GM12878 (cell line): Measurements from ENCODE around the gene RMC1.

Experiments
- PBX3 ChIP-seq: IDR thresholded peaks from 2 replicates; pipeline ENCODE4 v1.6.1; 2011; ENCODE audit warnings: mild to moderate bottlenecking, low read depth, low read length, moderate library complexity; ENCODE audit not compliant: insufficient replicate concordance
- POLR2AphosphoS2 ChIP-seq: IDR thresholded peaks from 2 replicates; pipeline ENCODE4 v1.6.1; 2011; ENCODE audit warnings: low read depth, mild to moderate bottlenecking, low read length, improper control_type of control experiment, moderate library complexity
- SRF ChIP-seq, 2 experiments: IDR thresholded peaks; 2 replicates each; pipeline ENCODE4 v1.6.1; 2011; ENCODE audit warnings: low read depth in 2 of 2, low read length in 2 of 2, mild to moderate bottlenecking in 1 of 2, moderate library complexity in 1 of 2
- TBL1XR1 ChIP-seq: IDR thresholded peaks from 2 replicates; pipeline ENCODE4 v1.6.1; 2012; ENCODE audit warnings: low read depth, low read length, improper control_type of control experiment
- TF ChIP-seq, protein P1 (sequence below), 3 experiments: IDR thresholded peaks in 2 of 3; conservative IDR thresholded peaks in 1 of 3; 2 replicates each; pipeline ENCODE4 v1.5.1; 2011; ENCODE audit warnings: low read depth in 3 of 3, low read length in 3 of 3, mild to moderate bottlenecking in 3 of 3, control low read depth in 2 of 3, moderate library complexity in 2 of 3, inconsistent platforms in 1 of 3, mixed read lengths in 1 of 3; ENCODE audit not compliant: control insufficient read depth in 2 of 3, insufficient read depth in 1 of 3; ENCODE audit errors: extremely low read depth in 1 of 3

- TF ChIP-seq POLR2AphosphoS2: no peak
- TF ChIP-seq TBL1XR1: no peak
- TF ChIP-seq, protein P1, sequence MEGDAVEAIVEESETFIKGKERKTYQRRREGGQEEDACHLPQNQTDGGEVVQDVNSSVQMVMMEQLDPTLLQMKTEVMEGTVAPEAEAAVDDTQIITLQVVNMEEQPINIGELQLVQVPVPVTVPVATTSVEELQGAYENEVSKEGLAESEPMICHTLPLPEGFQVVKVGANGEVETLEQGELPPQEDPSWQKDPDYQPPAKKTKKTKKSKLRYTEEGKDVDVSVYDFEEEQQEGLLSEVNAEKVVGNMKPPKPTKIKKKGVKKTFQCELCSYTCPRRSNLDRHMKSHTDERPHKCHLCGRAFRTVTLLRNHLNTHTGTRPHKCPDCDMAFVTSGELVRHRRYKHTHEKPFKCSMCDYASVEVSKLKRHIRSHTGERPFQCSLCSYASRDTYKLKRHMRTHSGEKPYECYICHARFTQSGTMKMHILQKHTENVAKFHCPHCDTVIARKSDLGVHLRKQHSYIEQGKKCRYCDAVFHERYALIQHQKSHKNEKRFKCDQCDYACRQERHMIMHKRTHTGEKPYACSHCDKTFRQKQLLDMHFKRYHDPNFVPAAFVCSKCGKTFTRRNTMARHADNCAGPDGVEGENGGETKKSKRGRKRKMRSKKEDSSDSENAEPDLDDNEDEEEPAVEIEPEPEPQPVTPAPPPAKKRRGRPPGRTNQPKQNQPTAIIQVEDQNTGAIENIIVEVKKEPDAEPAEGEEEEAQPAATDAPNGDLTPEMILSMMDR (IDR thresholded peaks at IDR 0.05 in 2 of 3, conservative IDR thresholded peaks at IDR 0.05 in 1 of 3; ENCODE audit: control insufficient read depth in 2 of 3, extremely low read depth in 1 of 3, insufficient read depth in 1 of 3, low read depth in 3 of 3, low read length in 3 of 3): no peak
- TF ChIP-seq SRF (IDR thresholded peaks at IDR 0.05; ENCODE audit: low read depth in 2 of 2, low read length in 2 of 2): no peak
- no peak for TF ChIP-seq PBX3
Measured at GRCh38 chr18:23512641-23513040, 9.3 kb downstream of the RMC1 start.
